H9 (cell line): ENCODE measurements around the gene RGL1. TPM values are rescaled to one million over a fixed set of nuclear protein-coding genes. Genes with fewer than 3 reads are reported as not detected.

Source experiments
- DNase-seq: peaks from one replicate; pipeline ENCODE4 v3.0.0-alpha.2; 2017
- H2AFZ ChIP-seq: one replicate; pipeline ENCODE4 v1.6.1; 2013; ENCODE audit warnings: mild to moderate bottlenecking, low read length, control low read depth, moderate library complexity
- H2AK5ac ChIP-seq: 2 replicates; pipeline ENCODE4 v1.6.1; 2013; ENCODE audit warnings: low read length, control low read depth, mixed read lengths; ENCODE audit not compliant: insufficient read length
- H2BK120ac ChIP-seq: one replicate; pipeline ENCODE4 v1.6.1; 2013; ENCODE audit warnings: low read depth, mild to moderate bottlenecking, low read length, control low read depth, inconsistent platforms; ENCODE audit not compliant: poor library complexity, severe bottlenecking
- H2BK12ac ChIP-seq: 2 replicates; pipeline ENCODE4 v1.6.1; 2013; ENCODE audit warnings: low read length, control low read depth, mixed read lengths, low read depth; ENCODE audit not compliant: insufficient read length
- H2BK15ac ChIP-seq: 2 replicates; pipeline ENCODE4 v1.6.1; 2013; ENCODE audit warnings: low read depth, low read length, control low read depth
- H2BK20ac ChIP-seq: one replicate; pipeline ENCODE4 v1.6.1; 2013; ENCODE audit warnings: low read depth, mild to moderate bottlenecking, low read length, control low read depth, inconsistent platforms; ENCODE audit not compliant: poor library complexity, severe bottlenecking
- H2BK5ac ChIP-seq: 2 replicates; pipeline ENCODE4 v1.6.1; 2013; ENCODE audit warnings: low read length, control low read depth, mixed read lengths; ENCODE audit not compliant: insufficient read length
- H3K14ac ChIP-seq: 2 replicates; pipeline ENCODE4 v1.6.1; 2013; ENCODE audit warnings: low read length, control low read depth; ENCODE audit not compliant: insufficient read depth
- H3K18ac ChIP-seq: 2 replicates; pipeline ENCODE4 v1.6.1; 2013; ENCODE audit warnings: low read depth, mild to moderate bottlenecking, mixed read lengths, low read length, control low read depth; ENCODE audit not compliant: insufficient read length
- H3K23ac ChIP-seq: 2 replicates; pipeline ENCODE4 v1.6.1; 2013; ENCODE audit warnings: low read length, control low read depth, mixed read lengths, low read depth; ENCODE audit not compliant: insufficient read length
- H3K23me2 ChIP-seq: 2 replicates; pipeline ENCODE4 v1.6.1; 2013; ENCODE audit warnings: low read depth, mild to moderate bottlenecking, mixed read lengths, low read length, control low read depth; ENCODE audit not compliant: insufficient read length, poor library complexity, severe bottlenecking
- H3K27ac ChIP-seq: 2 replicates; pipeline ENCODE4 v1.5.1; 2013; ENCODE audit warnings: low read length, control low read depth, mixed read lengths, low read depth; ENCODE audit not compliant: insufficient read length
- H3K27me3 ChIP-seq: 2 replicates; pipeline ENCODE4 v1.6.1; 2013; ENCODE audit warnings: low read length, control low read depth, inconsistent platforms; ENCODE audit not compliant: insufficient read depth
- H3K4ac ChIP-seq: 2 replicates; pipeline ENCODE4 v1.6.1; 2013; ENCODE audit warnings: low read depth, mild to moderate bottlenecking, control low read depth, inconsistent platforms, low read length, moderate library complexity
- H3K4me1 ChIP-seq: 2 replicates; pipeline ENCODE4 v1.6.1; 2013; ENCODE audit warnings: low read length, control low read depth, inconsistent platforms; ENCODE audit not compliant: insufficient read depth
- H3K4me2 ChIP-seq: 2 replicates; pipeline ENCODE4 v1.6.1; 2013; ENCODE audit warnings: low read length, control low read depth, mixed read lengths; ENCODE audit not compliant: insufficient read length, insufficient read depth
- H3K56ac ChIP-seq: 2 replicates; pipeline ENCODE4 v1.6.1; 2013; ENCODE audit warnings: low read depth, mild to moderate bottlenecking, mixed read lengths, low read length, control low read depth; ENCODE audit not compliant: insufficient read length
- H3K79me1 ChIP-seq: 2 replicates; pipeline ENCODE4 v1.6.1; 2013; ENCODE audit warnings: low read depth, mild to moderate bottlenecking, moderate library complexity, low read length, control low read depth, inconsistent platforms; ENCODE audit not compliant: insufficient read depth, poor library complexity, severe bottlenecking
- H3K79me2 ChIP-seq: 2 replicates; pipeline ENCODE4 v1.6.1; 2013; ENCODE audit warnings: low read length, control low read depth, inconsistent platforms; ENCODE audit not compliant: insufficient read depth
- H3K9ac ChIP-seq: 2 replicates; pipeline ENCODE4 v1.6.1; 2013; ENCODE audit warnings: low read length, control low read depth, mixed read lengths; ENCODE audit not compliant: insufficient read length; ENCODE audit errors: extremely low read depth
- H3K9me3 ChIP-seq: one replicate; pipeline ENCODE4 v1.6.1; 2013; ENCODE audit warnings: low read depth, low read length, inconsistent platforms; ENCODE audit not compliant: control insufficient read depth
- H3T11ph ChIP-seq: one replicate; pipeline ENCODE4 v1.6.1; 2013; ENCODE audit warnings: mild to moderate bottlenecking, low read length, control low read depth, inconsistent platforms
- H4K20me1 ChIP-seq: one replicate; pipeline ENCODE4 v1.6.1; 2013; ENCODE audit not compliant: control insufficient read depth, insufficient read length, insufficient read depth
- H4K5ac ChIP-seq: 2 replicates; pipeline ENCODE4 v1.6.1; 2013; ENCODE audit warnings: low read depth, mild to moderate bottlenecking, mixed read lengths, low read length, control low read depth; ENCODE audit not compliant: insufficient read length
- H4K8ac ChIP-seq: replicated peaks from 2 replicates; pipeline ENCODE4 v1.6.1; 2013; ENCODE audit warnings: low read length, control low read depth, mixed read lengths, low read depth; ENCODE audit not compliant: insufficient read length
- H4K91ac ChIP-seq: 2 replicates; pipeline ENCODE4 v1.6.1; 2013; ENCODE audit warnings: low read depth, mild to moderate bottlenecking, moderate library complexity, mixed read lengths, low read length, control low read depth; ENCODE audit not compliant: insufficient read length
- H3K27ac Mint-ChIP-seq, 3 experiments: 2 replicates in 2 of 3; 3 replicates in 1 of 3; pipeline ENCODE4 v1.8.0; 2020 to 2021; ENCODE audit warnings: mixed read lengths in 3 of 3, mild to moderate bottlenecking in 1 of 3, moderate library complexity in 1 of 3
- H3K27me3 Mint-ChIP-seq: 2 replicates; pipeline ENCODE4 v1.8.0; 2021; ENCODE audit warnings: low read depth, mild to moderate bottlenecking, moderate library complexity, mixed read lengths
- H3K36me3 Mint-ChIP-seq, 3 experiments: 2 replicates in 2 of 3; 3 replicates in 1 of 3; pipeline ENCODE4 v1.8.0; 2020 to 2021; ENCODE audit warnings: low read depth in 3 of 3, mixed read lengths in 3 of 3; ENCODE audit not compliant: insufficient read depth in 1 of 3
- H3K4me1 Mint-ChIP-seq, 2 experiments: 2 replicates each; pipeline ENCODE4 v1.8.0; 2020; ENCODE audit warnings: mixed read lengths in 2 of 2
- H3K4me3 Mint-ChIP-seq, 2 experiments: 2 replicates in 1 of 2; 3 replicates in 1 of 2; pipeline ENCODE4 v1.8.0; 2020 to 2021; ENCODE audit warnings: mild to moderate bottlenecking in 2 of 2, mixed read lengths in 2 of 2, moderate library complexity in 1 of 2
- H3K9me3 Mint-ChIP-seq, 2 experiments: 2 replicates in 1 of 2; 3 replicates in 1 of 2; pipeline ENCODE4 v1.8.0; 2020; ENCODE audit warnings: mild to moderate bottlenecking in 2 of 2, mixed read lengths in 2 of 2, moderate library complexity in 1 of 2
- WGBS: extraction: QIAGEN DNeasy Blood & Tissue Kit; methylation state at CpG from one replicate; pipeline ENCODE4 v1.1.7; 2013; ENCODE audit warnings: missing lambda C conversion rate, low lambda C conversion rate, mixed read lengths; ENCODE audit not compliant: insufficient read length; ENCODE audit errors: extremely low coverage; 5-methylcytosine and 5-hydroxymethylcytosine counted together
- total RNA-seq: library from RNA; stranded (reverse); gene quantifications from 2 replicates; pipeline ENCODE4 v1.2.1, GENCODE V29; 2021
- TF ChIP-seq, protein P1 (sequence below): fragments of 200-600 bp; sonication (generic); conservative IDR thresholded peaks from 3 replicates; pipeline ENCODE4 v1.8.0; 2021; ENCODE audit warnings: antibody characterized with exemption, mild to moderate bottlenecking

RGL1 gene
- total RNA-seq, 1 experiment from 2014 or later, result 1.4 TPM

DNA sequence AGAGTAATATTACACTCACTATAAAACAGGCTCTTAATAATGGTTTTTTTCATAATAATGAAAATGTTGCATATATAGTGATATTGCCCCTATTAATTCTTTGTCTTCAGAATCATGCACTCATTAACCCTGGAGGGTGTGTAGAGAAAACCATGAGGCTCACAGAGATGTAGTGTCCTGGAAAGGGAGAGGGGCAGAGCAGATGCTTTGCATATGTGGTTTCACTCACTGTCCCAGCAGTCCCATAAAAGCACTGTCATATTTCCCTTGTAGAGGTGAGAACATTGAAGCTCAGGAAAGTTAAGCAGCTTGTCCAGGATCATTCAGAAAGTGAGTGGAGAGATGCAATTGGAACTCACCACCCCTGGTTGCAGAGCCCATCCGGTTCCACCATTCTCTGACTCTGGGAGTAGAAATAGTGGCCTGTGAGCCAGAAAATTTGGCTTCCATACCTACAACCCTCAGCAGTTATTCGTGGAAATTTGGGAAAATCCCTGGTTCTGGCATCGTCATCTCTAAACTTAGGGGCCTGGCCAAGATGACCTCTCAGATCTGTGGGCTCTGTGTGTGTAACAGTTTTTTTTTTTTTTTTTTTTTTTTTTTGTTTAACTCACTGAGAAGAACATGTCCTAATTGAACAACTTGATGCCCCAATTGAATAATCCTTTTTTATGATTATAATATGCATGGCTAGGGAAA lies 86.4 kb downstream of the RGL1 start:
- H3K36me3 Mint-ChIP-seq, result no peaks in the 10 kb centered on the region
- H3K23me2 ChIP-seq, result no peaks in the 10 kb centered on the region
- H2BK120ac ChIP-seq, result no peak overlapping the region
- H2BK12ac ChIP-seq, result no peak overlapping the region
- no peak overlapping the region for H2AK5ac ChIP-seq
- H4K5ac ChIP-seq, result no peak overlapping the region
- no peak overlapping the region for H2BK5ac ChIP-seq
- no peak overlapping the region for H3T11ph ChIP-seq
- H3K14ac ChIP-seq, result no peak overlapping the region
- H2BK15ac ChIP-seq, result no peak overlapping the region
- H3K4me3 Mint-ChIP-seq, result no peak overlapping the region
- H3K4me1 Mint-ChIP-seq, result peaks cover 0 to 7% of the 10 kb centered on the region in 2 experiments; a peak in 2 of 4 replicates
- H3K9me3 Mint-ChIP-seq, result no peaks in the 10 kb centered on the region
- H3K4me2 ChIP-seq, result no peak overlapping the region
- H3K23ac ChIP-seq, result no peak overlapping the region
- no peak overlapping the region for H3K27ac ChIP-seq
- no peaks in the 10 kb centered on the region for H3K4me1 ChIP-seq
- no peak for DNase-seq
- TF ChIP-seq, protein P1, sequence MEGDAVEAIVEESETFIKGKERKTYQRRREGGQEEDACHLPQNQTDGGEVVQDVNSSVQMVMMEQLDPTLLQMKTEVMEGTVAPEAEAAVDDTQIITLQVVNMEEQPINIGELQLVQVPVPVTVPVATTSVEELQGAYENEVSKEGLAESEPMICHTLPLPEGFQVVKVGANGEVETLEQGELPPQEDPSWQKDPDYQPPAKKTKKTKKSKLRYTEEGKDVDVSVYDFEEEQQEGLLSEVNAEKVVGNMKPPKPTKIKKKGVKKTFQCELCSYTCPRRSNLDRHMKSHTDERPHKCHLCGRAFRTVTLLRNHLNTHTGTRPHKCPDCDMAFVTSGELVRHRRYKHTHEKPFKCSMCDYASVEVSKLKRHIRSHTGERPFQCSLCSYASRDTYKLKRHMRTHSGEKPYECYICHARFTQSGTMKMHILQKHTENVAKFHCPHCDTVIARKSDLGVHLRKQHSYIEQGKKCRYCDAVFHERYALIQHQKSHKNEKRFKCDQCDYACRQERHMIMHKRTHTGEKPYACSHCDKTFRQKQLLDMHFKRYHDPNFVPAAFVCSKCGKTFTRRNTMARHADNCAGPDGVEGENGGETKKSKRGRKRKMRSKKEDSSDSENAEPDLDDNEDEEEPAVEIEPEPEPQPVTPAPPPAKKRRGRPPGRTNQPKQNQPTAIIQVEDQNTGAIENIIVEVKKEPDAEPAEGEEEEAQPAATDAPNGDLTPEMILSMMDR, result no peak
- no peak overlapping the region for H4K91ac ChIP-seq
- no peaks in the 10 kb centered on the region for H3K9me3 ChIP-seq
- H3K27me3 Mint-ChIP-seq, result no peaks in the 10 kb centered on the region
- no peak overlapping the region for H3K9ac ChIP-seq
- no peak overlapping the region for H3K56ac ChIP-seq
- H4K20me1 ChIP-seq, result no peaks in the 10 kb centered on the region
- H3K79me2 ChIP-seq, result no peaks in the 10 kb centered on the region
- no peak overlapping the region for H2AFZ ChIP-seq
- no peaks in the 10 kb centered on the region for H3K79me1 ChIP-seq
- H4K8ac ChIP-seq, result no peak overlapping the region
- no peak overlapping the region for H2BK20ac ChIP-seq
- H3K4ac ChIP-seq, result no peak overlapping the region
- H3K18ac ChIP-seq, result no peak overlapping the region
- no peak overlapping the region for H3K27ac Mint-ChIP-seq
- H3K27me3 ChIP-seq, result no peaks in the 10 kb centered on the region
- no CpG with 5 or more reads among the region's 3 CpGs for WGBS
